T-helper 2 cell treated with Interferon-gamma antibody and Interleukin-4, amounts not matched to agents 5 μg/mL and 100 μg/mL, for 36 hours (primary cell): ENCODE results near the gene CTLA4.

Source experiments
- DNase-seq: peaks from one replicate; pipeline ENCODE4 v3.0.0; 2021; ENCODE audit warnings: low spot score
- H3K27ac Mint-ChIP-seq: one replicate; pipeline ENCODE4 v1.8.0; 2021; ENCODE audit warnings: mild to moderate bottlenecking, mixed read lengths
- H3K27me3 Mint-ChIP-seq: one replicate; pipeline ENCODE4 v1.8.0; 2021; ENCODE audit warnings: low read depth, mixed read lengths
- H3K36me3 Mint-ChIP-seq: one replicate; pipeline ENCODE4 v1.8.0; 2021; ENCODE audit warnings: low read depth, mixed read lengths
- H3K4me1 Mint-ChIP-seq: one replicate; pipeline ENCODE4 v1.8.0; 2021; ENCODE audit warnings: low read depth, mixed read lengths
- H3K4me3 Mint-ChIP-seq: one replicate; pipeline ENCODE4 v1.8.0; 2022; ENCODE audit warnings: mild to moderate bottlenecking, moderate library complexity, mixed read lengths
- H3K9me3 Mint-ChIP-seq: one replicate; pipeline ENCODE4 v1.8.0; 2021; ENCODE audit warnings: mixed read lengths

CTLA4 gene

GRCh38 chr2:203909261-203909967 is 41.8 kb downstream of the CTLA4 start:
- DNase-seq: no peak
- Mint-ChIP-seq H3K36me3 (peaks cover 3% of the 10 kb centered on the region), H3K27ac (no peak overlapping the region), H3K4me1 (peaks cover 19% of the 10 kb centered on the region), H3K4me3 (peak overlapping the region; percentile 20), H3K27me3 (no peaks in the 10 kb centered on the region), H3K9me3 (no peaks in the 10 kb centered on the region)

GRCh38 chr2:203909974-203910373 is 42.4 kb downstream of the CTLA4 start:
- Mint-ChIP-seq H3K9me3 (no peaks in the 10 kb centered on the region), H3K4me1 (peaks cover 22% of the 10 kb centered on the region), H3K4me3 (no peak overlapping the region), H3K27me3 (no peaks in the 10 kb centered on the region), H3K36me3 (no peaks in the 10 kb centered on the region), H3K27ac (no peak overlapping the region)
- DNase-seq: peak; percentile 48

- Mint-ChIP-seq H3K4me1 (peaks cover 22% of the 10 kb centered on the region), H3K36me3 (no peaks in the 10 kb centered on the region), H3K27ac (no peak overlapping the region), H3K27me3 (no peaks in the 10 kb centered on the region), H3K4me3 (no peak overlapping the region), H3K9me3 (no peaks in the 10 kb centered on the region)
- no peak for DNase-seq
Observed at GRCh38 chr2:203913947-203914346, 46.4 kb downstream of the CTLA4 start.

GRCh38 chr2:203914546-203915182 is 47.1 kb downstream of the CTLA4 start:
- H3K27me3 Mint-ChIP-seq: no peaks in the 10 kb centered on the region
- H3K4me3 Mint-ChIP-seq: no peak overlapping the region
- H3K9me3 Mint-ChIP-seq: no peaks in the 10 kb centered on the region
- DNase-seq: no peak
- H3K27ac Mint-ChIP-seq: no peak overlapping the region
- peaks cover 17% of the 10 kb centered on the region for H3K4me1 Mint-ChIP-seq
- no peaks in the 10 kb centered on the region for H3K36me3 Mint-ChIP-seq

GRCh38 chr2:203915256-203915655 is 47.7 kb downstream of the CTLA4 start:
- Mint-ChIP-seq H3K27ac (no peak overlapping the region), H3K36me3 (no peaks in the 10 kb centered on the region), H3K27me3 (no peaks in the 10 kb centered on the region), H3K9me3 (no peaks in the 10 kb centered on the region), H3K4me1 (peaks cover 12% of the 10 kb centered on the region), H3K4me3 (no peak overlapping the region)
- no peak for DNase-seq

- Mint-ChIP-seq H3K4me1 (peaks cover 11% of the 10 kb centered on the region), H3K9me3 (no peaks in the 10 kb centered on the region), H3K4me3 (no peak overlapping the region)
Observed at GRCh38 chr2:203916756-203917155, 49.2 kb downstream of the CTLA4 start.

GRCh38 chr2:203918264-203918663 is 50.7 kb downstream of the CTLA4 start:
- no peaks in the 10 kb centered on the region for H3K9me3 Mint-ChIP-seq
- DNase-seq: no peak
- H3K27me3 Mint-ChIP-seq: peaks cover 4% of the 10 kb centered on the region

More at GRCh38 chr2:203916756-203917155, 49.2 kb downstream of the CTLA4 start:
- H3K27me3 Mint-ChIP-seq: peaks cover 3% of the 10 kb centered on the region
- H3K36me3 Mint-ChIP-seq: no peaks in the 10 kb centered on the region
- H3K27ac Mint-ChIP-seq: no peak overlapping the region
- no peak for DNase-seq

GRCh38 chr2:203918839-203919238 is 51.3 kb downstream of the CTLA4 start:
- Mint-ChIP-seq H3K4me3 (no peak overlapping the region), H3K27me3 (peaks cover 4% of the 10 kb centered on the region), H3K27ac (no peak overlapping the region), H3K9me3 (no peaks in the 10 kb centered on the region), H3K36me3 (no peaks in the 10 kb centered on the region), H3K4me1 (peaks cover 9% of the 10 kb centered on the region)
- DNase-seq: no peak

More at GRCh38 chr2:203918264-203918663, 50.7 kb downstream of the CTLA4 start:
- Mint-ChIP-seq H3K4me1 (peaks cover 9% of the 10 kb centered on the region), H3K27ac (no peak overlapping the region), H3K4me3 (no peak overlapping the region), H3K36me3 (no peaks in the 10 kb centered on the region)
